Fibroblast of pulmonary artery (primary cell): ENCODE results near the gene PSAP.
A peak's percentile ranks its signal among the peaks of the same experiment; 100 is the strongest.

Experiments used
- DNase-seq: peaks from one replicate; pipeline ENCODE4 v3.0.0-alpha.2; 2010; ENCODE audit warnings: low read depth
- H3K4me3 ChIP-seq: replicated peaks from 2 replicates; pipeline ENCODE4 v1.5.1; 2011; ENCODE audit warnings: low read depth, mild to moderate bottlenecking, control low read depth, low read length, moderate library complexity
- CTCF ChIP-seq: IDR thresholded peaks from 2 replicates; pipeline ENCODE4 v1.5.1; 2011; ENCODE audit warnings: mild to moderate bottlenecking, control low read depth, low read length, inconsistent platforms; ENCODE audit errors: missing control alignments

Gene PSAP

GRCh38 chr10:71840958-71841335 is 10.1 kb downstream of the PSAP start:
- TF ChIP-seq CTCF, result no peak
- H3K4me3 ChIP-seq, result no peak overlapping the region
- no peak for DNase-seq

GRCh38 chr10:71840177-71840957 is 10.7 kb downstream of the PSAP start:
- no peak for TF ChIP-seq CTCF
- H3K4me3 ChIP-seq, result no peak overlapping the region
- DNase-seq, result peak; percentile 95

- peak; percentile 20 for DNase-seq
- no peak for TF ChIP-seq CTCF
- no peak overlapping the region for H3K4me3 ChIP-seq
Observed at GRCh38 chr10:71838264-71839211, 12.5 kb downstream of the PSAP start.

GRCh38 chr10:71837098-71837827 is 13.8 kb downstream of the PSAP start:
- no peak overlapping the region for H3K4me3 ChIP-seq
- peak; percentile 18 for DNase-seq
- peak; percentile 28 for TF ChIP-seq CTCF

- no peak for DNase-seq
- no peak for TF ChIP-seq CTCF
- H3K4me3 ChIP-seq, result no peak overlapping the region
Observed at GRCh38 chr10:71836596-71836974, 14.5 kb downstream of the PSAP start.

GRCh38 chr10:71835671-71836595 is 15.1 kb downstream of the PSAP start:
- H3K4me3 ChIP-seq, result no peak overlapping the region

More at GRCh38 chr10:71835671-71836595, 15.1 kb downstream of the PSAP start:
- DNase-seq, result peak; percentile 88
- TF ChIP-seq CTCF, result no peak
